ENCODE data around the gene ZNF780A.
"Not testable (repeated sequence)": the region's sequence is repeated elsewhere in the genome, so short reads cannot be mapped to it uniquely, and the experiment has no call there.

Gene ZNF780A

GRCh38 chr19:40084948-40085347 is 5.8 kb downstream of the ZNF780A start:
- peak; percentile 5 for DNase-seq (ENCODE audit: low spot score)

DNA sequence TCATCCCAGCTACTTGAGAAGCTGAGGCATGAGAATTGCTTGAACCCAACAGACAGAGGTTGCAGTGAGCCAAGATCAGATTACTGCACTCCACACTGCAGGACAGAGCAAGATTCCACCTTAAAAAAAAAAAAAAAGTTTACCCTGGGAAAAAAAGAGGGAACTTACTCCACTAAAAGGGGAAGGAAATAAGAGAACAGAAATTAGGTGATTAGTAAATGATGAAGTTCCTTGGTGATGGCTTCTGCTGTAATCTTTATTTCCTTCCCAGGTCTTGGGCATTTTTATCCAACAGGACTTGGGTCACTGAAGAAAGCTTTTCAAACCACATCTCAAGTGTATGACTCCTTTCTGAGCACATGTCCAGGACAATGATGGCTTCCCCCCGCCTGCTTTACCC is 9.3 kb downstream of the ZNF780A start:
- DNase-seq (ENCODE audit: low spot score) = no peak

GRCh38 chr19:40080289-40080688 is 10.5 kb downstream of the ZNF780A start:
- no peak for DNase-seq (ENCODE audit: low spot score)

- DNase-seq (ENCODE audit: low spot score) = no peak
These were observed 12.4 kb downstream of the ZNF780A start for GRCh38 chr19:40078377-40078776.

- no peak for DNase-seq (ENCODE audit: low spot score)
These were observed 20.7 kb downstream of the ZNF780A start for GRCh38 chr19:40070058-40070457.

GRCh38 chr19:40059624-40060023 is 31.1 kb downstream of the ZNF780A start:
- DNase-seq (ENCODE audit: low spot score) = no peak

DNA sequence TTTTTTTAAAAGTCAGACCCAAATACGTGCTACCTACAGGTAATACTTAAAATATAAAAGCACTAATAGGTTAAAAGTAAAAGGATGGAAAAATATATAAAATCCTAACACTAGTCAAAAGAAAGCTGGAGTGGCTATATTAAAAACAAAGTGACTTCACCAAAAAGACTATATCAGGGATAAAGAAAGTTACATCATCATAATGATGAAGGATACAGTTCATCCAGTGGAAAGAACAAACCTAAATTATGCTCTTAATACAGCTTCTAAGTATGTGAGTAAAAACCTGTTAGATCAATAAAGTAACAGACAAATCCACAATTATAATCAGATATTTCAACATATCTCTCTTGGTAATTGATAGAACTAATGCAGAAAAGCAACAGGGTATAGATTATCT is 33.6 kb downstream of the ZNF780A start:
- no peak for DNase-seq (ENCODE audit: low spot score)

- DNase-seq (ENCODE audit: low spot score) = no peak
These were observed 34.2 kb downstream of the ZNF780A start for GRCh38 chr19:40056505-40056904.

GRCh38 chr19:40055832-40056504 is 34.8 kb downstream of the ZNF780A start, which contains the start of gene ZNF780B:
Gene ZNF780B (minus strand): TSS chr19:40056231. CDS start chr19:40050332, 5,899 bp downstream.
- DNase-seq (ENCODE audit: low spot score) = peak; percentile 91

DNA sequence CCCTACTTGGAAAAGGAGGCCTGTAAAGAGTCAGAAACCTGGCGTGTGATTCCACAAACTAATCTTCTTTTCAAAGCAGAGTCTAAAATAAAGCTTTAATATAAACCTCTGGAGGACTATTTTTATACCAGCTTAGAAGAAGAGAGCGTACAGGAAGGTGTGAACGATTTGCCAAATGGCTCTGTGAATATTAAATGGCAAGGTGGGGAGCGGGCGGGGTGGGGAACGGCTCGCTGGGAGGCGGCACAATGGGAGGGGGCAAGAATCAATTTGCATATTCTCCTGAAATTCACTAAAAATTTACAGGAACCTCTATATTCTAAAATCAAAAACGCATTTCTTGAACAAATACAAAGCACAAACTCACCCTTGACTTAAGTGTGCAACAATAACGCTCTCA is 35.7 kb downstream of the ZNF780A start:
- no peak for DNase-seq (ENCODE audit: low spot score)

DNA sequence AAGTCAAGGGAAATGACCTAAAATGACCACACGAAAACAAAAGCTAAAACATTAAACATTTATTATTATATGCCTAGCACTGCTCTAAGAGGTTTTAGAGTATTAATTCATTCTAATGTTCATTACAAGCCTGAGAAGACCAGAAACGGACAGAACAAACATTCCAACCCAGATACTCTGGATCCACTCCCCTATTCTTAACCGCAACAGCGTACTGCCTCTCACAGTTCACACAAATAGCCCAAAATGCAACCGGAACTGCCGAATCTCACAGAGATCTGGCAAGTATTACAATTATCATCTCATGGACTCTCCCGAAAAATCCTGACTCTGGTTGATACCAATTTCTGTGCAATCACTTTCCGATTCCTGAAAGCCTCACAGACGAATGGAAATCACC is 36.1 kb downstream of the ZNF780A start:
- DNase-seq (ENCODE audit: low spot score) = no peak

GRCh38 chr19:40053491-40053890 is 37.3 kb downstream of the ZNF780A start:
- no peak for DNase-seq (ENCODE audit: low spot score)

DNA sequence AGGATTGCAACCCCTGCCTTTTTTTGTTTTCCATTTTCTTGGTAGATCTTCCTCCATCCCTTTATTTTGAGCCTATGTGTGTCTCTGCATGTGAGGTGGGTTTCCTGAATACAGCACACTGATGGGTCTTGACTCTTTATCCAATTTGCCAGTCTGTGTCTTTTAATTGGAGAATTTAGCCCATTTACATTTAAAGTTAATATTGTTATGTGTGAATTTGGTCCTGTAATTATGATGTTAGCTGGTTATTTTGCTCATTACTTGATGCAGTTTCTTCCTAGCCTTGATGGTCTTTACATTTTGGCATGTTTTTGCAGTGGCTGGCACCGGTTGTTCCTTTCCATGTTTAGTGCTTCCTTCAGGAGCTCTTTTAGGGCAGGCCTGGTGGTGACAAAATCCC is 49.0 kb downstream of the ZNF780A start:
- not testable (repeated sequence) for DNase-seq (ENCODE audit: low spot score)

GRCh38 chr19:40038047-40038446 is 52.7 kb downstream of the ZNF780A start:
- DNase-seq (ENCODE audit: low spot score) = not testable (repeated sequence)

DNA sequence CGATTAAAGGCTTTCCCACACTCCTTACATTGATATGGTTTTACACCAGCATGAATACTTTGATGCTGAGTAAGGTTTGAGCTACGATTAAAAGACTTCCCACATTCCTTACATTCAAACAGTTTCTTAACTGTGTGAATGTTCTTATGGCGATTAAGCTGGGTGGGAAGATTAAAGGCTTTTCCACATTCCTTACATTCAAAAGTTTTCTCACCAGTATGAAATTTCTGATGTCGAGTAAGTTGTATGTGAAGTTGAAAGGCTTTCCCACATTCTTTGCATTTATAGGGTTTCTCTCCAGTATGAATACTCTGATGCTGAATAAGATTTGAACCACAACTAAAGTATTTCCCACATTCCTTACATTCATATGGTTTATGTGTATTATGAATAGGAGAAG is 54.7 kb downstream of the ZNF780A start:
- DNase-seq (ENCODE audit: low spot score) = no peak

DNA sequence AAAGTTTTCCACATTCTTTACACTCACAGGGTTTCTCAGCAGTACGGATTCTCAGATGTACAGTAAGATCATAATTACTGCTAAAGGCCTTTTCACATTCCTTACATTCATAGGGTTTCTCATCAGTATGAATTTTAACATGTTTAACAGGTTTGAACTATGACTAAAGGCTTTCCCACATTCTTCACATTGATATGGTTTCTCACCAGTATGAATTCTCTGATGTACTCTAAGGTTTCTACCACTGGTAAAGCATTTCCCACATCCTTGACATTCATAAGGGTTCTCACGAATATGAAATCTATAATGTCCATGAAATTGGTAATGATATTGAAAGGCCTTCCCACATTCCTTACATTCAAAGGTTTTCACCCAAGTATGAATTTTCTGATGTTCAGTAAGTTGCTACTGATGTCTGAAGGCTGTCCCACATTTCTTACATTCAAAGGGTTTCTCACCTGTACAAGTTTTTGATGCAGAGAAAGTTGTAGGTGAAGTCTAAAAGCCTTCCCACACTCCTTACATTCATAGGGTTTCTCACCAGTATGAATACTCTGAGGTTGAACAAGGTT is 56.7 kb downstream of the ZNF780A start:
- no peak for DNase-seq (ENCODE audit: low spot score)

GRCh38 chr19:40026597-40026970 is 64.2 kb downstream of the ZNF780A start:
- no peak for DNase-seq (ENCODE audit: low spot score)

GRCh38 chr19:40025938-40026596 is 64.7 kb downstream of the ZNF780A start:
- no peak for DNase-seq (ENCODE audit: low spot score)

GRCh38 chr19:40023969-40024368 is 66.8 kb downstream of the ZNF780A start:
- DNase-seq (ENCODE audit: low spot score) = no peak

Data from cerebellar cortex (tissue), 1 donor.